SIG-M5 treated with dmso at 0.1 percent for 504 hours (cell line): ENCODE results near the gene EPS8L2.
A peak's percentile ranks its signal among the peaks of the same experiment; 100 is the strongest.

ENCODE experiments used
- DNase-seq: peaks from one replicate; lab custom pipeline; 2025; ENCODE audit not compliant: unreplicated experiment; lab: John Stamatoyannopoulos, UW

Gene EPS8L2

GRCh38 chr11:773425-773824 lies 67.4 kb downstream of the EPS8L2 start:
- DNase-seq = no peak

- no peak for DNase-seq
Measured at GRCh38 chr11:773830-774229, 67.8 kb downstream of the EPS8L2 start.

DNA sequence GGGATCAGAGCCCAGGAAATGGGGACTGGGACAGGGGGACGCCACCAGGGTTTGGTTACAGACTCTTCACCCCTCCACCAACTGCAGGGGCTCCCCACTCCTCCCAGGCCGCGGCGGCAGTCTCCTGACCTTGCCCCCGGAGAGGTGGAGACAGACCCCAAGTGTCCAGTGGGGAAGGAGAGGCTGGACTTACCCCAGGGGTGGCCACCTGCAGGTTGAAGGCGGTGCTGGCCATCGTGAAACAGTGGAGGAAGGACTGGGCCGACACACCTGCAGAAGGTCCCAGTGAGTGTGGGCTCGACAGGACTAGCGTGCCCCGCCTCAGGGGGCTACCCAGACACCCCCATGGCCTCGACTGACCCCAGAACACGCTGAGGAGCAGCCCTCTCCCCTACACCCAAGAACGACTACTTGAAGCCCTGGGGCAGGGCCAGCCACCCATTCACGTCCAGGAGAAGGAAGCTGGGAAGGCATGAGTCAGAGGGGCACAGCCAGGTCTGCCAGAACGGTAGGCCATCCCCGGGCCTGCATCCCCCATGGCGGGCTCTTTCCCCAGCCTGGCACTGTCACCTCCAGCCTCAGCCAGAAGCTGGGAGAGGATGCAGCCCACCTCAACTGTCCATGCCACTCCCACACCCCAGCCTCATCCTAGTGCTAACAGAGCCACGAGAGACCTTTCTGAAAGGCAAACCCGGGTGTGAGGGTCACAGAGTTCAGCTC lies 69.0 kb downstream of the EPS8L2 start:
- DNase-seq = no peak

- DNase-seq = no peak
Measured at GRCh38 chr11:776263-776560, 70.2 kb downstream of the EPS8L2 start.

DNA sequence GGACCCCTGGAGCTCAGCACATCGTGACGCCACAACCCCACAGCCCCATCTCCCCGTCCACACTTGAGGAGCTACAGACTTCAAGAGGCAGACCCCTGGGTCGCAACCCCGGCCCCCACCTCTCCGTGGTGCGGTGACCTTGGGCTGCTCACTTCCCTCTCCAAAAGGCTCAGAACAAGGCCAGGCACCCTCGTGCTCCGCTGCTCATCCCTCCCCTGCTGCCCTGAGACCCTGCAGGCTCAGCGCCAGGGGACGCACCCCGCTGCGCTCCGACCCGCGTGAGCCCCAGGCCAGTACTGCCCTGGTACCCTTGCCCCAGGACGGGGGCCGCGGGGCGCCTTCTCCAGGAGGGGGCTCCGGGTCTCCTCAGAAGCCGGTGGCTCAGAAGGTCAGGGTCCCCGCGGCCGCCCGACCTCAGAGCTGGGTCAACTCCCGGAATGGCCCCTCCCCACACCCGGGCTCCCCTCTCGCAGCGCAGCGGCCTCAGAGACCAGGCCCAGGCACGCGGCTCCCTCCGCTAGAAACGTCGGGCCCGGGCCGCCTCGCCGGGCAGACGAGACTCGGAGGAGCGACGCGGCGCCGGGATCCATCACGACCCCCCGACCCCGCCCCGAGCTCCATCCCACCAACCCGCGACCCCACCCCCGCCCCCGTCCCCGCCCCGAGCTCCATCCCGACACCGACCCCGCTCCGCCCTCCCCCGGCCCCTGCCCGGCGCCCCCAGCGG lies 70.7 kb downstream of the EPS8L2 start:
- DNase-seq = peak; percentile 35
